Vagina (tissue), 2 donors: ENCODE measurements around the gene KRT13.

Experiments used
- CTCF ChIP-seq, 3 experiments: fragments of 450-650 bp in 2 of 3; fragments of 200-600 bp in 1 of 3; sonication (generic) in 1 of 3; IDR thresholded peaks; one replicate each; pipeline ENCODE4 v1.5.1; 2017 to 2019; ENCODE audit warnings: antibody characterized with exemption in 3 of 3, mild to moderate bottlenecking in 2 of 3, moderate library complexity in 2 of 3
- POLR2AphosphoS5 ChIP-seq, 2 donors: sonication (generic); formaldehyde crosslinking; IDR thresholded peaks; one replicate each; pipeline ENCODE4 v1.9.0; 2017; ENCODE audit warnings: antibody characterized with exemption in 2 of 2, mild to moderate bottlenecking in 2 of 2, low read depth in 1 of 2; ENCODE audit not compliant: insufficient read depth in 1 of 2

- TF ChIP-seq CTCF (IDR thresholded peaks at IDR 0.05) (no peak), POLR2AphosphoS5 (IDR thresholded peaks at IDR 0.05; ENCODE audit: insufficient read depth in 1 of 2, low read depth in 1 of 2) (no peak)
These were observed 21.2 kb downstream of the KRT13 start for GRCh38 chr17:41483991-41484826.
